ENCODE results near the gene KIF26A. TPM values are rescaled to one million over a fixed set of nuclear protein-coding genes. Genes with fewer than 3 reads are reported as not detected.

KIF26A gene
- total and polyA plus RNA-seq, 8 donors, result 0.65 to 21.7 (median 1.5) TPM

- Histone ChIP-seq H3K27ac (no peak overlapping the region), H3K4me1 (peaks cover 0 to 25% (median 13%) of the 10 kb centered on the region in 4 donors), H3K9me3 (no peaks in the 10 kb centered on the region), H3K4me3 (no peak overlapping the region), H3K36me3 (peaks cover 0 to 12% (median 2%) of the 10 kb centered on the region in 4 donors), H3K27me3 (peaks cover 0 to 18% (median 0%) of the 10 kb centered on the region in 3 donors)
- intact Hi-C loops (cut with DNase I; ENCODE audit: low total_unique reads), result no loop called here
- WGBS, 5 donors, result 88 to 98% (median 93%) methylated on average over 7 to 25 of the region's 25 CpGs
- TF ChIP-seq POLR2AphosphoS5 (IDR thresholded peaks at IDR 0.05) (no peak), CTCF (IDR thresholded peaks at IDR 0.05) (no peak), POLR2A (IDR thresholded peaks at IDR 0.05) (no peak), EP300 (IDR thresholded peaks at IDR 0.05) (no peak)
- DNase-seq, result no peak
Measured at GRCh38 chr14:104176611-104177010, 38.2 kb downstream of the KIF26A start.

- no peak overlapping the region for H3K27ac ChIP-seq
- TF ChIP-seq EP300 (IDR thresholded peaks at IDR 0.05), result no peak
- TF ChIP-seq CTCF (IDR thresholded peaks at IDR 0.05), result no peak
- TF ChIP-seq POLR2AphosphoS5 (IDR thresholded peaks at IDR 0.05), result no peak
- no peak for TF ChIP-seq POLR2A (IDR thresholded peaks at IDR 0.05)
- no peak for DNase-seq
- H3K4me1 ChIP-seq, result peaks cover 0 to 17% (median 5%) of the 10 kb centered on the region in 4 donors
- 93 to 97% (median 94%) methylated on average over 17 to 38 of the region's 38 CpGs for WGBS, 5 donors
- H3K4me3 ChIP-seq, result no peak overlapping the region
- no peaks in the 10 kb centered on the region for H3K9me3 ChIP-seq
- peaks cover 0 to 13% (median 0%) of the 10 kb centered on the region in 3 donors for H3K27me3 ChIP-seq
- peaks cover 0 to 12% (median 2%) of the 10 kb centered on the region in 4 donors for H3K36me3 ChIP-seq
- intact Hi-C loops (cut with DNase I; ENCODE audit: low total_unique reads), result no loop called here
Measured at GRCh38 chr14:104177411-104177810, 39.0 kb downstream of the KIF26A start.

DNA sequence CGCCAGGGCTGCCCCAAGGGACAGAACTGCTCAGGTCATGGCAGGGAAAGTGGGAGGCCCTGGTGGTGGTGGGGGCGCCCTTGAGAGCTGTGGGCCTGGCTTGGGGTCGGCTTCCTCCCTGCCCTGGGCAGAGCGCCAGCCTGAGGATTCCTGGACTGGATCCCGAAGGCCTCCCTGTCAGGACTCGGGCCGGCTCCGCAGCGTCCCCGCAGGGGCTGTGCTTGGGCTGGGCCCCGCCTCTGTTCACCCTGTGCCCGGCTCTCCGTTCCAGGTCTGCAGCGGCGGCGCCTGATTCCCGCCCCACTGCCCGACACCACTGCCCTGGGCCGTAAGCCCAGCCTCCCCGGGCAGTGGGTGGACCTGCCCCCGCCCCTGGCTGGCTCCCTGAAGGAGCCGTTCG is 39.9 kb downstream of the KIF26A start:
- Histone ChIP-seq H3K27me3 (peaks cover 0 to 16% (median 0%) of the 10 kb centered on the region in 3 donors), H3K27ac (peak overlapping the region in 2 of 5 donors; percentile 14 to 34), H3K4me1 (peaks cover 0 to 13% (median 5%) of the 10 kb centered on the region in 4 donors), H3K4me3 (peak overlapping the region in 2 of 4 donors; percentile 18 to 32), H3K36me3 (peaks cover 0 to 10% (median 2%) of the 10 kb centered on the region in 4 donors), H3K9me3 (no peaks in the 10 kb centered on the region)
- intact Hi-C loops (cut with DNase I; ENCODE audit: low total_unique reads), result no loop called here
- WGBS, 5 donors, result 41 to 80% (median 50%) methylated on average over 1 to 23 of the region's 23 CpGs
- no peak for TF ChIP-seq POLR2AphosphoS5 (IDR thresholded peaks at IDR 0.05)
- TF ChIP-seq CTCF (IDR thresholded peaks at IDR 0.05), result no peak
- no peak for TF ChIP-seq POLR2A (IDR thresholded peaks at IDR 0.05)
- TF ChIP-seq EP300 (IDR thresholded peaks at IDR 0.05), result no peak
- DNase-seq, result peak; percentile 72 to 78

DNA sequence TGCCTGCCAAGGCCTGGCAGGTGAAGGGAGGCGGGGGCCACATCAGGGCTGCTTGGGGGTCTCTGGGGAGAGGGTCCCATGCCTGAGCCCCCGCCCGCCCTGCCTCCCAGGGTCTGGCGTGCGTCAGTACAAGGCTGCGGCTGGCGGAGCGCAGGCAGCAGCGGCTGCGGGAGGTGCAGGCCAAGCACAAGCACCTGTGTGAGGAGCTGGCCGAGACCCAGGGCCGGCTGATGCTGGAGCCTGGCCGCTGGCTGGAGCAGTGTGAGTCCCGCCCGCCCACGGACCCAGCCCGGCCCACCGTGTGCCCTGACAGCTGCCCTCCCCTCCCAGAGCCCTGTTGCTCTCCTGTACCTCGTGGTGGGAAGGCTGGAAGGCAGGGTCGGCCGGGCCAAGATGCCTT is 40.7 kb downstream of the KIF26A start:
- intact Hi-C loops (cut with DNase I; ENCODE audit: low total_unique reads), result no loop called here
- H3K36me3 ChIP-seq, result peaks cover 0 to 5% (median 1%) of the 10 kb centered on the region in 4 donors
- peak overlapping the region in 2 of 4 donors; percentile 8 to 32 for H3K4me3 ChIP-seq
- no peak for TF ChIP-seq CTCF (IDR thresholded peaks at IDR 0.05)
- TF ChIP-seq POLR2A (IDR thresholded peaks at IDR 0.05), result no peak
- no peak for TF ChIP-seq EP300 (IDR thresholded peaks at IDR 0.05)
- peak in 1 of 3 donors; percentile 13 for TF ChIP-seq POLR2AphosphoS5 (IDR thresholded peaks at IDR 0.05)
- peak overlapping the region in 2 of 5 donors; percentile 14 to 34 for H3K27ac ChIP-seq
- no peaks in the 10 kb centered on the region for H3K9me3 ChIP-seq
- peaks cover 0 to 13% (median 5%) of the 10 kb centered on the region in 4 donors for H3K4me1 ChIP-seq
- WGBS, 5 donors, result 51 to 74% (median 62%) methylated on average over 7 to 21 of the region's 21 CpGs; no CpG with 5 or more reads in 1 of the 5 donors
- peak in 1 of 2 donors; percentile 74 for DNase-seq
- peaks cover 0 to 22% (median 0%) of the 10 kb centered on the region in 3 donors for H3K27me3 ChIP-seq

Measured in stomach (tissue), 9 donors.